Cardiac fibroblast (primary cell): ENCODE results near the gene DDO.

ENCODE experiments used
- DNase-seq, 2 donors: peaks; one replicate each; pipeline versions ENCODE4 v3.0.0 to v3.0.0-alpha.2; 2010; ENCODE audit warnings: low read depth in 2 of 2
- H3K4me3 ChIP-seq, 2 donors: replicated peaks in 1 of 2; 1 replicate in 1 of 2; 2 replicates in 1 of 2; pipeline ENCODE4 v1.5.1; 2011; ENCODE audit warnings: low read depth in 2 of 2, low read length in 2 of 2, mild to moderate bottlenecking in 2 of 2, moderate library complexity in 1 of 2
- CTCF ChIP-seq: IDR thresholded peaks from one replicate; pipeline ENCODE4 v1.5.1; 2011; ENCODE audit warnings: low read depth, mild to moderate bottlenecking, low read length, inconsistent platforms

The DDO gene

GRCh38 chr6:110378552-110378951 is 36.8 kb downstream of the DDO start:
- no peak for DNase-seq
- H3K4me3 ChIP-seq = no peak overlapping the region
- no peak for TF ChIP-seq CTCF

DNA sequence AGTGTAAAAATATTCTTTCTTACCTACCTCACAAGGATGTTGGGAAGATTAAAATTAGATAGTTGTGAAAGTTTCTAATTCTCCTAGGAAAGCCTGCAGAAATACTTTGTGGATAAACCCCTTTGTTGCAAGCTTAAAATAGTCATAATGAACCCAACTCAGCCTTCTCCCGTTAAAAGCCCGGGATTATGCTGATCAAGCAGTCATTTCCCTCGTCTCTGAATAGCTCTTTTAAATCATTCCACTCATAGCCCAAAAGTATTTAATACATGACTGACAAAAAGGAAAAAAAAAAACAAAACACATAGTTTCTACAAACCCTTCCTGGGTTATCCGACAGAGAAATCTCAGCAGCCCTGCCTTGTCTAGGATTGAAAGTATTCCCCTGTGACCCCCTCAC is 46.3 kb downstream of the DDO start:
- TF ChIP-seq CTCF = no peak
- DNase-seq = no peak
- H3K4me3 ChIP-seq = no peak overlapping the region

DNA sequence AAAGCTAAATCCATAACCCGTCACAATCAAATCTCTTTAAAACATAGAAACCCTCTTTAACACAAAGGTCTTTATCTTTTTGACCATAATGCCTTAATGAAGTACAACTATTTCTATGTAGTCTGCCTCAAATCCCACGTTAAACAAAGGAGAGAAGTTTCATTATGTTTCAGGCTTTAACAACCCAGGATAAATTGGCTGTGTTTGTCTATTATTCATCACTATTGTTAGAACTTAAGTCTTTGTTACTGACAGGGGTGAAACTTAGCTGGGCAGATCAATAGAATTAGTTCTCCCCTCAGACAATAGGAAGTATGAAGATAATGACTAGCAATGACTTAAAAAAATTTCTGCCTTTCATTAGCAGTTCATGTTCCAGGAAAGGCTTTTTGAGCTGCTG is 47.1 kb downstream of the DDO start:
- H3K4me3 ChIP-seq = no peak overlapping the region
- no peak for TF ChIP-seq CTCF
- no peak for DNase-seq

- no peak for TF ChIP-seq CTCF
- H3K4me3 ChIP-seq = no peak overlapping the region
- no peak for DNase-seq
These were observed 47.5 kb downstream of the DDO start for GRCh38 chr6:110367825-110368224.

- no peak for DNase-seq
- TF ChIP-seq CTCF = no peak
- H3K4me3 ChIP-seq = no peak overlapping the region
These were observed 48.4 kb downstream of the DDO start for GRCh38 chr6:110366975-110367374.

DNA sequence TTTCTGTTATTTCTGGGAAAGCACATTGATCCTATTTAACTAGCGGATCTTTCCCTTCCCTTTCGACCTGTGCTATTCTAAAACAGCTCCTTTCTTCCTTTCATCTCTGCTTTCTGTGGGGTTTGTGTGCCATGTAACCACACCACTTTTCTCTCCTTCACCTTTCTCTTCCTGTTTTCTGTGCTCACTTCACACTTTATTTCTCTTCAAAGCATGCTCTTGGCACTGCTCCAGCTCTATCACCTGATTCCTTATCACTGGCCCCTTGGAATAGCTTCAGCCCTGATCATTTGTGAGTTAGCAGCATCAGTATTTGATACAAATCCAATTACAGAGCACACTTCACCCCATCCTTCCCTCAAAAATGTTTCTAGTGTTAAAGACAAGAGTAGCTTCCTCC is 49.1 kb downstream of the DDO start:
- no peak for TF ChIP-seq CTCF
- no peak overlapping the region for H3K4me3 ChIP-seq
- no peak for DNase-seq

GRCh38 chr6:110364364-110365105 is 50.8 kb downstream of the DDO start:
- no peak for TF ChIP-seq CTCF
- H3K4me3 ChIP-seq = no peak overlapping the region
- no peak for DNase-seq
